Measurements from ENCODE around the gene NXNL1. TPM values are rescaled to one million over a fixed set of nuclear protein-coding genes. Genes with fewer than 3 reads are reported as not detected.

Gene NXNL1
- total and polyA plus RNA-seq, 9 of the 15 experiments (the other 6 are each of a cell fraction or from before 2014, with no cell fraction given): not detected

DNA sequence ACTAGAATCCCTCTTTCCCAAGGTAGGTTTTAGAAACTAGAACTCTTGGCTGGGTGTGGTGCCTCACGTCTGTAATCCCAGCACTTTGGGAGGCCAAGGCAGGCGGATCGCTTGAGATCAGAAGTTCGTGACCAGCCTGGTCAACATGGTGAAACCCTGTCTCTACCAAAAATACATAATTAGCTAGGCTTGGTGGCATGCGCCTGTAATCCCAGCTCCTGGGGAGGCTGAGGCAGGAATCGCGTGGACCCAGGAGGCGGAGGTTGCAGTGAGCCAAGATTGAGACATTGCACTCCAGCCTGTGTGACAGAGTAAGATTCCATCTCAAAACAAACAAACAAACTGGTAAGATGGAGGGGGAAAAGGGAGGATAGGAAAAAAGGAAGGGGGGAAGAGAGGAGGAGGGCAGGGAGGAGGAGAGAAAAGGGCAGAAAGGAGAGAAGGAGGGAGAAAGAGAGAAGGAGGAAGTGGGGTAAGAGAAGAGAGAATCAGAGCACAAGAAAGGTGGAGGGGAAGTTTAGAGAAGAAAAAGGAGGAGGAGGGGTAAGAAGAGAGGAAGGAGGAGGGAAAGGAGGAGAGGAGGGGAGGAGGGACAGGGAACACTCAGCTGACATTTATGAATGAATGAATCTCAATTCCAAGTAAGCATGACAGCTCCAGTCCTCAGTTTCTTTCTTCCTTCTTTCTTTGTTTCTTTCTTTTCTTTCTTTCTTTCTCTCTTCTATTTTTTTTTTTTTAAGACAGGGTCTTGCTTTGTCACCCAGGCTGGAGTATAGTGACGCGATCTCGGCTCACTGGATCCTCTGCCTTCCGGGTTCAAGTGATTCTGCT lies 7.0 kb upstream of the NXNL1 start (continued):
- TF ChIP-seq, protein P1, sequence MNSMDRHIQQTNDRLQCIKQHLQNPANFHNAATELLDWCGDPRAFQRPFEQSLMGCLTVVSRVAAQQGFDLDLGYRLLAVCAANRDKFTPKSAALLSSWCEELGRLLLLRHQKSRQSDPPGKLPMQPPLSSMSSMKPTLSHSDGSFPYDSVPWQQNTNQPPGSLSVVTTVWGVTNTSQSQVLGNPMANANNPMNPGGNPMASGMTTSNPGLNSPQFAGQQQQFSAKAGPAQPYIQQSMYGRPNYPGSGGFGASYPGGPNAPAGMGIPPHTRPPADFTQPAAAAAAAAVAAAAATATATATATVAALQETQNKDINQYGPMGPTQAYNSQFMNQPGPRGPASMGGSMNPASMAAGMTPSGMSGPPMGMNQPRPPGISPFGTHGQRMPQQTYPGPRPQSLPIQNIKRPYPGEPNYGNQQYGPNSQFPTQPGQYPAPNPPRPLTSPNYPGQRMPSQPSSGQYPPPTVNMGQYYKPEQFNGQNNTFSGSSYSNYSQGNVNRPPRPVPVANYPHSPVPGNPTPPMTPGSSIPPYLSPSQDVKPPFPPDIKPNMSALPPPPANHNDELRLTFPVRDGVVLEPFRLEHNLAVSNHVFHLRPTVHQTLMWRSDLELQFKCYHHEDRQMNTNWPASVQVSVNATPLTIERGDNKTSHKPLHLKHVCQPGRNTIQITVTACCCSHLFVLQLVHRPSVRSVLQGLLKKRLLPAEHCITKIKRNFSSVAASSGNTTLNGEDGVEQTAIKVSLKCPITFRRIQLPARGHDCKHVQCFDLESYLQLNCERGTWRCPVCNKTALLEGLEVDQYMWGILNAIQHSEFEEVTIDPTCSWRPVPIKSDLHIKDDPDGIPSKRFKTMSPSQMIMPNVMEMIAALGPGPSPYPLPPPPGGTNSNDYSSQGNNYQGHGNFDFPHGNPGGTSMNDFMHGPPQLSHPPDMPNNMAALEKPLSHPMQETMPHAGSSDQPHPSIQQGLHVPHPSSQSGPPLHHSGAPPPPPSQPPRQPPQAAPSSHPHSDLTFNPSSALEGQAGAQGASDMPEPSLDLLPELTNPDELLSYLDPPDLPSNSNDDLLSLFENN (IDR thresholded peaks at IDR 0.05; ENCODE audit: low read depth in 2 of 2, low read length in 2 of 2): no peak
- TF ChIP-seq, protein P2, sequence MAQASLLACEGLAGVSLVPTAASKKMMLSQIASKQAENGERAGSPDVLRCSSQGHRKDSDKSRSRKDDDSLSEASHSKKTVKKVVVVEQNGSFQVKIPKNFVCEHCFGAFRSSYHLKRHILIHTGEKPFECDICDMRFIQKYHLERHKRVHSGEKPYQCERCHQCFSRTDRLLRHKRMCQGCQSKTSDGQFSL (CRISPR knock-in tag; IDR thresholded peaks at IDR 0.05): no peak
- TF ChIP-seq, protein P2 (tag; IDR thresholded peaks at IDR 0.05): no peak
- 0 out of 2 replicates have a peak, but pooled peaks have one; percentile 53 for TF ChIP-seq LARP7 (IDR thresholded peaks at IDR 0.05)
- no peak for TF ChIP-seq BRD4 (IDR thresholded peaks at IDR 0.05)
- no peak for TF ChIP-seq NFE2 (IDR thresholded peaks at IDR 0.05; ENCODE audit: low read depth)
- 0 out of 2 replicates have a peak, but pooled peaks have one; percentile 58 for TF ChIP-seq HDGF (IDR thresholded peaks at IDR 0.05)
- no peak for TF ChIP-seq CXXC5 (CRISPR knock-in tag; IDR thresholded peaks at IDR 0.05)
- TF ChIP-seq BCOR (IDR thresholded peaks at IDR 0.05): peak; percentile 30; the same call in 1 of the 2 replicates
- no peak for TF ChIP-seq NCOA6 (IDR thresholded peaks at IDR 0.05)
- TF ChIP-seq, protein P3, sequence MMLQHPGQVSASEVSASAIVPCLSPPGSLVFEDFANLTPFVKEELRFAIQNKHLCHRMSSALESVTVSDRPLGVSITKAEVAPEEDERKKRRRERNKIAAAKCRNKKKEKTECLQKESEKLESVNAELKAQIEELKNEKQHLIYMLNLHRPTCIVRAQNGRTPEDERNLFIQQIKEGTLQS (IDR thresholded peaks at IDR 0.05): no peak
- TF ChIP-seq, protein P3 (CRISPR knock-in tag; conservative IDR thresholded peaks at IDR 0.05): no peak
- 0 out of 2 replicates have a peak, but pooled peaks have one; percentile 11 for TF ChIP-seq CTBP1 (IDR thresholded peaks at IDR 0.05; ENCODE audit: borderline replicate concordance)
- peak; percentile 68; the same call in 1 of the 2 replicates for TF ChIP-seq SMARCE1 (IDR thresholded peaks at IDR 0.05)
- TF ChIP-seq PHTF2 (CRISPR knock-in tag; IDR thresholded peaks at IDR 0.05): no peak
- TF ChIP-seq ZNF212 (CRISPR knock-in tag; IDR thresholded peaks at IDR 0.05): no peak
- no peak for TF ChIP-seq ZNF282 (CRISPR knock-in tag; IDR thresholded peaks at IDR 0.05)
- TF ChIP-seq HDAC6 (IDR thresholded peaks at IDR 0.05; ENCODE audit: low read depth, low read length): no peak
- TF ChIP-seq, protein P4, sequence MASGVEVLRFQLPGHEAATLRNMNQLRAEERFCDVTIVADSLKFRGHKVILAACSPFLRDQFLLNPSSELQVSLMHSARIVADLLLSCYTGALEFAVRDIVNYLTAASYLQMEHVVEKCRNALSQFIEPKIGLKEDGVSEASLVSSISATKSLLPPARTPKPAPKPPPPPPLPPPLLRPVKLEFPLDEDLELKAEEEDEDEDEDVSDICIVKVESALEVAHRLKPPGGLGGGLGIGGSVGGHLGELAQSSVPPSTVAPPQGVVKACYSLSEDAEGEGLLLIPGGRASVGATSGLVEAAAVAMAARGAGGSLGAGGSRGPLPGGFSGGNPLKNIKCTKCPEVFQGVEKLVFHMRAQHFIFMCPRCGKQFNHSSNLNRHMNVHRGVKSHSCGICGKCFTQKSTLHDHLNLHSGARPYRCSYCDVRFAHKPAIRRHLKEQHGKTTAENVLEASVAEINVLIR (CRISPR knock-in tag; IDR thresholded peaks at IDR 0.05): no peak
